ENCODE measurements around the gene TMEM252.

The TMEM252 gene

GRCh38 chr9:68541568-68541967 lies 885 bp upstream of the TMEM252 start:
- no peak for FAIRE-seq

- FAIRE-seq = no peak
These were observed 2.5 kb downstream of the TMEM252 start for GRCh38 chr9:68538200-68538599.

GRCh38 chr9:68537616-68537880 lies 3.1 kb downstream of the TMEM252 start:
- no peak for FAIRE-seq

- FAIRE-seq = no peak
These were observed 3.6 kb downstream of the TMEM252 start for GRCh38 chr9:68536876-68537615.

GRCh38 chr9:68533678-68534077 lies 7.0 kb downstream of the TMEM252 start:
- FAIRE-seq = no peak

- no peak for FAIRE-seq
These were observed 8.6 kb downstream of the TMEM252 start for GRCh38 chr9:68532131-68532530.

GRCh38 chr9:68530618-68531017 lies 10.1 kb downstream of the TMEM252 start:
- FAIRE-seq = no peak

- FAIRE-seq = no peak
These were observed 17.2 kb downstream of the TMEM252 start for GRCh38 chr9:68523367-68523936.

- no peak for FAIRE-seq
These were observed 17.7 kb downstream of the TMEM252 start for GRCh38 chr9:68522954-68523353.

GRCh38 chr9:68522131-68522530 lies 18.6 kb downstream of the TMEM252 start:
- FAIRE-seq = no peak

GRCh38 chr9:68515326-68516017 lies 25.2 kb downstream of the TMEM252 start:
- no peak for FAIRE-seq

- no peak for FAIRE-seq
These were observed 26.7 kb downstream of the TMEM252 start for GRCh38 chr9:68513981-68514380.

- no peak for FAIRE-seq
These were observed 27.3 kb downstream of the TMEM252 start for GRCh38 chr9:68513385-68513784.

- FAIRE-seq = no peak
These were observed 31.0 kb downstream of the TMEM252 start for GRCh38 chr9:68509689-68510088.

- no peak for FAIRE-seq
These were observed 32.1 kb downstream of the TMEM252 start for GRCh38 chr9:68508547-68508946.

- no peak for FAIRE-seq
These were observed 32.9 kb downstream of the TMEM252 start for GRCh38 chr9:68507806-68508145.

GRCh38 chr9:68507130-68507805 lies 33.4 kb downstream of the TMEM252 start:
- peak; percentile 79 for FAIRE-seq

GRCh38 chr9:68506551-68506950 lies 34.1 kb downstream of the TMEM252 start:
- FAIRE-seq = no peak

GRCh38 chr9:68505681-68506409 lies 34.8 kb downstream of the TMEM252 start:
- FAIRE-seq = no peak

GRCh38 chr9:68502279-68502678 lies 38.4 kb downstream of the TMEM252 start:
- FAIRE-seq = no peak

- no peak for FAIRE-seq
These were observed 40.0 kb downstream of the TMEM252 start for GRCh38 chr9:68500457-68501381.

- FAIRE-seq = no peak
These were observed 41.9 kb downstream of the TMEM252 start for GRCh38 chr9:68498816-68499215.
